Testis (tissue), 3 donors: ENCODE data around the gene MSMB. TPM values are rescaled to one million over a fixed set of nuclear protein-coding genes. Genes with fewer than 3 reads are reported as not detected.

Experiments used
- DNase-seq: peaks from one replicate; pipeline ENCODE4 v3.0.0-alpha.2; 2019
- H3K27ac ChIP-seq, 2 donors: fragments of 200-600 bp; sonication (generic); one replicate each; pipeline ENCODE4 v1.5.1; 2019
- H3K27me3 ChIP-seq: fragments of 200-600 bp; sonication (generic); one replicate; pipeline ENCODE4 v1.5.1; 2019
- H3K36me3 ChIP-seq: fragments of 200-600 bp; sonication (generic); one replicate; pipeline ENCODE4 v1.5.1; 2017; ENCODE audit warnings: low read depth; ENCODE audit errors: missing control alignments
- H3K4me1 ChIP-seq: fragments of 200-600 bp; sonication (generic); one replicate; pipeline ENCODE4 v1.5.1; 2019
- H3K4me3 ChIP-seq, 2 donors: fragments of 200-600 bp; sonication (generic); one replicate each; pipeline ENCODE4 v1.5.1; 2017 to 2019
- H3K9me3 ChIP-seq: fragments of 200-600 bp; sonication (generic); one replicate; pipeline ENCODE4 v1.5.1; 2017
- CTCF ChIP-seq, 3 experiments: fragments of 450-650 bp in 2 of 3; fragments of 200-600 bp in 1 of 3; sonication (generic) in 1 of 3; IDR thresholded peaks; one replicate each; pipeline ENCODE4 v1.5.1; 2016 to 2019; ENCODE audit warnings: antibody characterized with exemption in 3 of 3, mild to moderate bottlenecking in 2 of 3, moderate library complexity in 1 of 3
- POLR2A ChIP-seq: fragments of 450-650 bp; IDR thresholded peaks from one replicate; pipeline ENCODE4 v1.6.1; 2017; ENCODE audit warnings: antibody characterized with exemption, mild to moderate bottlenecking, moderate library complexity
- WGBS, 2 donors: methylation state at CpG; one replicate each; pipeline ENCODE4 v1.1.5; 2018; 5-methylcytosine and 5-hydroxymethylcytosine counted together
- intact Hi-C: fragments of 100-400 bp; cut with DNase I; formaldehyde crosslinking; loops from one replicate; pipeline ENCODE4 v1.15.1; 2023; ENCODE audit warnings: low total_unique reads
- polyA plus RNA-seq: library from polyadenylated mRNA; stranded (reverse); fragments of 350-450 nt; fragmentation: Illumina TruSeq; extraction: RNeasy Lipid Tissue Mini Kit (QIAGEN cat#74804); gene quantifications from one replicate; pipeline ENCODE4 v1.2.3, GENCODE V29; 2014; ENCODE audit warnings: low read depth, low replicate concordance; ENCODE audit not compliant: insufficient read depth
- total RNA-seq, 2 donors: library from RNA; depleted of rRNA; stranded (reverse); fragments of >200 nt; gene quantifications; one replicate each; pipeline ENCODE4 v1.2.3, GENCODE V29; 2016

Gene MSMB
- total and polyA plus RNA-seq, 3 donors from 2014 or later, result 1.4 to 11.6 TPM; not detected in 1

GRCh38 chr10:46031648-46032532 is 14.2 kb downstream of the MSMB start:
- WGBS, 2 donors, result 69 to 75% methylated on average over 6 of the region's 6 CpGs
- Histone ChIP-seq H3K9me3 (no peaks in the 10 kb centered on the region), H3K27me3 (no peaks in the 10 kb centered on the region), H3K4me1 (peaks cover 40% of the 10 kb centered on the region), H3K27ac (no peak overlapping the region), H3K36me3 (no peaks in the 10 kb centered on the region), H3K4me3 (no peak overlapping the region)
- intact Hi-C loops, result no loop called here
- no peak for TF ChIP-seq CTCF (IDR thresholded peaks at IDR 0.05)
- TF ChIP-seq POLR2A, result no peak
- DNase-seq, result no peak

- peak; percentile 99 for DNase-seq
- Histone ChIP-seq H3K4me3 (peak within 1 kb of the TSS; percentile 65 to 80), H3K9me3 (no peaks in the 10 kb centered on the region), H3K27ac (peak within 1 kb of the TSS; percentile 83), H3K36me3 (no peaks in the 10 kb centered on the region), H3K4me1 (peaks cover 42% of the 10 kb centered on the region), H3K27me3 (no peaks in the 10 kb centered on the region)
- TF ChIP-seq POLR2A, result no peak
- TF ChIP-seq CTCF (IDR thresholded peaks at IDR 0.05), result peak; percentile 60 to 77 (median 72)
- intact Hi-C loops, result no loop called here
- WGBS, 2 donors, result 1% methylated on average over 40 to 59 of the region's 59 CpGs
Observed at GRCh38 chr10:46030091-46030937, 15.8 kb downstream of the MSMB start, which contains the start of gene NCOA4. Gene NCOA4, minus strand, starts transcription at chr10:46030623. Its CDS starts 13,943 bp downstream, at chr10:46016680.

GRCh38 chr10:46029461-46030030 is 16.5 kb downstream of the MSMB start:
- Histone ChIP-seq H3K4me3 (peak overlapping the region; percentile 65 to 80), H3K27ac (peak overlapping the region; percentile 83), H3K27me3 (no peaks in the 10 kb centered on the region), H3K4me1 (peaks cover 48% of the 10 kb centered on the region), H3K36me3 (no peaks in the 10 kb centered on the region), H3K9me3 (no peaks in the 10 kb centered on the region)
- TF ChIP-seq CTCF (IDR thresholded peaks at IDR 0.05) (no peak), POLR2A (no peak)
- WGBS, 2 donors, result 7 to 12% methylated on average over 6 of the region's 6 CpGs
- no peak for DNase-seq
- intact Hi-C loops, result no loop called here

GRCh38 chr10:46028584-46029460 is 17.2 kb downstream of the MSMB start:
- Histone ChIP-seq H3K4me3 (no peak overlapping the region), H3K36me3 (no peaks in the 10 kb centered on the region), H3K27me3 (no peaks in the 10 kb centered on the region), H3K27ac (peak overlapping the region in 1 of 2 donors; percentile 31), H3K4me1 (peaks cover 50% of the 10 kb centered on the region), H3K9me3 (no peaks in the 10 kb centered on the region)
- WGBS, 2 donors, result 24 to 36% methylated on average over 6 of the region's 6 CpGs
- intact Hi-C loops, result no loop called here
- DNase-seq, result no peak
- no peak for TF ChIP-seq POLR2A
- peak in 2 of 3 experiments; percentile 52 to 59 for TF ChIP-seq CTCF (IDR thresholded peaks at IDR 0.05)
